ENCODE measurements around the gene TNRC6C. TPM values are rescaled to one million over a fixed set of nuclear protein-coding genes. Genes with fewer than 3 reads are reported as not detected.
A peak's percentile ranks its signal among the peaks of the same experiment; 100 is the strongest.

Gene TNRC6C
- total and polyA plus RNA-seq, 9 of the 15 experiments (the other 6 are each of a cell fraction or from before 2014, with no cell fraction given) = 0.20 to 4.9 (median 2.3) TPM

GRCh38 chr17:78127239-78127887 is 168.9 kb downstream of the TNRC6C start:
- Histone ChIP-seq H3K4me3 (peak overlapping the region; percentile 98), H3K9ac (ENCODE audit: insufficient read depth in 1 of 2, low read depth in 2 of 2, low read length in 2 of 2) (peak overlapping the region; percentile 82 to 95), H3K36me3 (ENCODE audit: control insufficient read depth, insufficient read depth, low read length) (peaks cover 48% of the 10 kb centered on the region), H3K4me2 (ENCODE audit: insufficient read depth, low read length) (peak overlapping the region; percentile 81), H3K4me1 (replicated peaks in 1 of 2; ENCODE audit: control insufficient read depth in 2 of 2, insufficient read depth in 2 of 2, low read length in 2 of 2) (peaks cover 29 to 85% of the 10 kb centered on the region in 2 experiments), H3K9me1 (ENCODE audit: control insufficient read depth, insufficient read depth, low read length) (no peaks in the 10 kb centered on the region), H3K9me3 (replicated peaks; ENCODE audit: control insufficient read depth, insufficient read depth, low read depth, low read length) (no peaks in the 10 kb centered on the region), H2AFZ (ENCODE audit: low read depth, low read length) (no peak overlapping the region), H3K27me3 (ENCODE audit: control insufficient read depth in 2 of 2, insufficient read depth in 2 of 2, low read length in 2 of 2) (no peaks in the 10 kb centered on the region), H4K20me1 (replicated peaks; ENCODE audit: control insufficient read depth, insufficient read depth, low read length) (no peaks in the 10 kb centered on the region; the same call in 1 of the 2 replicates), H3K27ac (ENCODE audit: extremely low read depth, low read depth, low read length) (peak overlapping the region; percentile 81), H3K79me2 (ENCODE audit: control insufficient read depth, insufficient read depth, low read length) (peaks cover 81% of the 10 kb centered on the region)
- TSS peak; percentile 78 for BruUV-seq (replicated peaks)
- CTCF ChIA-PET (ENCODE audit: low intra/inter-chr PET ratio) = no interaction called here
- FAIRE-seq (peak; percentile 92), DNase-seq (ENCODE audit: extremely low read depth in 1 of 4, low spot score in 3 of 4) (peak; percentile 46 to 86 (median 64)), ATAC-seq (peak; percentile 63)
- in situ Hi-C loops (cut with MboI) = no loop called here
- WGBS (ENCODE audit: insufficient coverage, low coverage, missing lambda C conversion rate) = 0% methylated on average over 23 of the region's 25 CpGs
- POLR2A ChIA-PET = interaction anchor here (0.7 to 2.2 kb wide), 12 partner anchors 8 to 96 kb away, joined by 3 to 14 read pairs (median 4); partner anchors contain the start of genes AFMID and TK1
- intact Hi-C loops (cut with micrococcal nuclease) = loop anchor here (5.0 kb wide), 1 partner anchor 40 kb away; the partner anchor contains the start of gene SYNGR2
- TF ChIP-seq ZNF274 (IDR thresholded peaks at IDR 0.05; ENCODE audit: borderline replicate concordance, low read depth, low read length) (no peak), MAFK (IDR thresholded peaks at IDR 0.05; ENCODE audit: low read length) (no peak), KAT2B (IDR thresholded peaks at IDR 0.05; ENCODE audit: low read depth, low read length) (no peak), CHD1 (IDR thresholded peaks at IDR 0.05; ENCODE audit: low read length) (no peak), LEF1 (IDR thresholded peaks at IDR 0.05) (peak; percentile 76; the same call in 1 of the 2 replicates), FOXP1 (CRISPR knock-in tag; IDR thresholded peaks at IDR 0.05) (0 out of 2 replicates have a peak, but pooled peaks have one; percentile 47), ZNF77 (CRISPR knock-in tag; IDR thresholded peaks at IDR 0.05) (no peak), ESRRA (IDR thresholded peaks at IDR 0.05; ENCODE audit: borderline replicate concordance, low read depth) (peak; percentile 86), E4F1 (CRISPR knock-in tag; IDR thresholded peaks at IDR 0.05; ENCODE audit: borderline replicate concordance) (no peak), SAP30 (IDR thresholded peaks at IDR 0.05; ENCODE audit: borderline replicate concordance, insufficient read depth, low read depth, low read length, poor library complexity, severe bottlenecking) (peak; percentile 44), RHOXF2B (CRISPR knock-in tag; conservative IDR thresholded peaks at IDR 0.05) (no peak), ZKSCAN1 (IDR thresholded peaks at IDR 0.05; ENCODE audit: low read depth, low read length) (no peak), ZNF592 (IDR thresholded peaks at IDR 0.05) (peak; percentile 88), NR2F6 (CRISPR knock-in tag; IDR thresholded peaks at IDR 0.05) (no peak), ZNF668 (CRISPR knock-in tag; IDR thresholded peaks at IDR 0.05) (no peak), MECOM (CRISPR knock-in tag; IDR thresholded peaks at IDR 0.05) (no peak), GATA2 (CRISPR knock-in tag; IDR thresholded peaks at IDR 0.05) (no peak)
